Suprapubic skin (tissue), 4 donors: ENCODE measurements around the gene ATF6B.

ENCODE experiments used
- CTCF ChIP-seq, 2 donors: fragments of 200-600 bp in 1 of 2; fragments of 450-650 bp in 1 of 2; sonication (generic) in 1 of 2; IDR thresholded peaks; one replicate each; pipeline ENCODE4 v1.5.1; 2016 to 2019; ENCODE audit warnings: antibody characterized with exemption in 2 of 2, mild to moderate bottlenecking in 1 of 2, moderate library complexity in 1 of 2
- EP300 ChIP-seq: sonication (generic); formaldehyde crosslinking; IDR thresholded peaks from one replicate; pipeline ENCODE4 v1.6.1; 2017; ENCODE audit warnings: antibody characterized with exemption
- POLR2A ChIP-seq, 2 donors: fragments of 450-650 bp; IDR thresholded peaks; one replicate each; pipeline ENCODE4 v1.6.1; 2017; ENCODE audit warnings: antibody characterized with exemption in 2 of 2, mild to moderate bottlenecking in 2 of 2, moderate library complexity in 2 of 2
- POLR2AphosphoS5 ChIP-seq, 3 donors: sonication (generic); formaldehyde crosslinking; IDR thresholded peaks; one replicate each; pipeline ENCODE4 v1.6.1; 2017; ENCODE audit warnings: antibody characterized with exemption in 3 of 3

GRCh38 chr6:32167761-32168262 lies 39.8 kb upstream of the ATF6B start:
- TF ChIP-seq POLR2A (IDR thresholded peaks at IDR 0.05) (no peak), CTCF (IDR thresholded peaks at IDR 0.05) (no peak), EP300 (no peak), POLR2AphosphoS5 (IDR thresholded peaks at IDR 0.05) (no peak)
